Peyer's patch (tissue), 4 donors: ENCODE data around the gene PRELID1. TPM values are rescaled to one million over a fixed set of nuclear protein-coding genes. Genes with fewer than 3 reads are reported as not detected.

Experiments used
- DNase-seq, 3 donors: peaks; one replicate each; pipeline ENCODE4 v3.0.0-alpha.2; 2017 to 2019
- H3K27ac ChIP-seq, 4 donors: fragments of 200-600 bp; sonication (generic); one replicate each; pipeline ENCODE4 v1.5.1; 2016 to 2019
- H3K27me3 ChIP-seq, 2 donors: fragments of 200-600 bp; sonication (generic); one replicate each; pipeline ENCODE4 v1.5.1; 2019
- H3K36me3 ChIP-seq, 3 donors: fragments of 200-600 bp; sonication (generic); one replicate each; pipeline ENCODE4 v1.5.1; 2016 to 2019
- H3K4me1 ChIP-seq, 4 donors: fragments of 200-600 bp; sonication (generic); one replicate each; pipeline ENCODE4 v1.5.1; 2016 to 2019
- H3K4me3 ChIP-seq, 4 donors: fragments of 200-600 bp; sonication (generic); 1 replicate in 3 of 4; 2 replicates in 1 of 4; pipeline ENCODE4 v1.5.1; 2016 to 2019; ENCODE audit warnings: mild to moderate bottlenecking in 1 of 4
- H3K9me3 ChIP-seq, 4 donors: fragments of 200-600 bp; sonication (generic); one replicate each; pipeline ENCODE4 v1.5.1; 2016 to 2019; ENCODE audit warnings: mild to moderate bottlenecking in 1 of 4
- CTCF ChIP-seq, 6 experiments: fragments of 450-650 bp in 4 of 6; fragments of 200-600 bp in 2 of 6; sonication (generic) in 1 of 6; IDR thresholded peaks; one replicate each; pipeline ENCODE4 v1.5.1; 2017 to 2019; ENCODE audit warnings: antibody characterized with exemption in 6 of 6, mild to moderate bottlenecking in 3 of 6, moderate library complexity in 1 of 6
- POLR2A ChIP-seq, 2 donors: fragments of 450-650 bp; IDR thresholded peaks; one replicate each; pipeline ENCODE4 v1.5.1; 2017; ENCODE audit warnings: antibody characterized with exemption in 2 of 2, mild to moderate bottlenecking in 2 of 2, moderate library complexity in 2 of 2
- total RNA-seq, 4 donors: library from RNA; depleted of rRNA; stranded (reverse); fragments of >200 nt; gene quantifications; one replicate each; pipeline ENCODE4 v1.1.0, GENCODE V29; 2016

PRELID1 gene
- total RNA-seq, 4 donors from 2014 or later = 55.3 to 215 (median 132) TPM

GRCh38 chr5:177308740-177309139 lies 5.1 kb downstream of the PRELID1 start:
- TF ChIP-seq POLR2A (IDR thresholded peaks at IDR 0.05) (no peak), CTCF (IDR thresholded peaks at IDR 0.05) (no peak)
- no peak overlapping the region for H3K27ac ChIP-seq
- H3K27me3 ChIP-seq = no peaks in the 10 kb centered on the region
- H3K4me3 ChIP-seq = no peak overlapping the region
- peaks cover 0 to 25% (median 0%) of the 10 kb centered on the region in 3 donors for H3K36me3 ChIP-seq
- DNase-seq = no peak
- H3K9me3 ChIP-seq = no peaks in the 10 kb centered on the region
- peaks cover 6 to 48% (median 37%) of the 10 kb centered on the region in 4 donors for H3K4me1 ChIP-seq

DNA sequence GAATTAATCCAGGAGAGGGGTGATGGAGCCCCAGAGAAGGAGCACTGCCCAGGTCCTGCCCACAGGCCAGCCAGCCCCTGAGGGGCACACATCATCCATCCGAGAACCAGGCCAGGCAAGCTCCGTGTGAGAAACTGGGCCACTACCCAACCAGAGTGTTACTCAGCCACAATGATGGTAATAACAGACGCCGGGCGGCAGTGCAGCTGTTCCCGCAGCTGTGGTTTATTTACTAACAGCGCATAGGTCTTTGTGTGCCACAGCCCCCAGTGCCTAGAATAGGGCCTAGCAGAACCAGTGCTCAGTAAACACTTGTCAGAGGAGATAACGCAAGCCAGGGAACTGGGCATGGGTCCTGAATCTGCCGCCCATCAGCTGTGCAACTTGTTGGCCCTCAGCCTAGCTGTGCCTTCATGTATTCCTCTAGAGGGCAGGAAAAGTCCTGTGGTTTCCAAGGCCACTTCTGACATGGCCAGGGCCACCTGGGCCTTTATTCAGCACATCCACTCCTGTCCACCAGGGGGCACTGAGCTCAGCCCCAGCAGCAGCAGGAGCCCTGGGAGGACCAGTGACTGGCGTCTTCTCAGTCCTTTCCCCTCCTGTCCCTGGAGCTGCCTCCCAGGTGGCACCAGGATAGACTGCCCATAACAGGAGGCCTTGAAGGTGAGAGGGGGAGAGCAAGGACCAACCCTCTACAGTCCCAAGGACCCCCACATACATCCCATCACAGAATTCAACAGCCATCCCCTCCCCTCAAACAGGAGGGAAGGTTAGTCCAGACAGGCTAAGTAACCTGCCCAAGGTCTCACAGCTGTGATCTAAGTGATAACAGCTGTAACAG lies 6.0 kb downstream of the PRELID1 start:
- peak; percentile 53 to 87 (median 80) for DNase-seq
- Histone ChIP-seq H3K9me3 (no peaks in the 10 kb centered on the region), H3K27ac (peak overlapping the region in 2 of 4 donors; percentile 6 to 10), H3K4me3 (no peak overlapping the region), H3K36me3 (peaks cover 0 to 25% (median 0%) of the 10 kb centered on the region in 3 donors), H3K27me3 (no peaks in the 10 kb centered on the region), H3K4me1 (peaks cover 6 to 44% (median 35%) of the 10 kb centered on the region in 4 donors)
- TF ChIP-seq POLR2A (IDR thresholded peaks at IDR 0.05) (no peak), CTCF (IDR thresholded peaks at IDR 0.05) (peak; percentile 66 to 91 (median 84))

DNA sequence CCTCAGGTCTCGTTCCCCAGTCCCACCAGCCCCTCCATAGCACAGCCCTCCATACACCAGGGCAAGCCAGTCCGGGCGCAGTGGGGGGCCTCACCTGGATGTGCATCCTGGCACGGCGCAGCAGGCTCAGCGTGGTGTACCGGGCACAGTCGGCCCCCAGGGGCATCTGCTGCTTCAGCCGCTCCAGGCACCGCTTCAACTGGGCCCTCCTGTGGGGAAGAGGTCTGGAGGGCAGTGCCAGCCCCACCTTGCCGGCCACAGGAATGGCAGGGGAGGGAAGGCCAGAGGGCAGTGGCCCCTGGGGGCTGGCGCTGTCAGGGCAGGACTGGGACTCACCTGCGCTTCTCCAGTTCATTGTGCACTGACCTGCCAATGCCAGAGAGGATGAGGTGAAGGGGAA lies 6.7 kb downstream of the PRELID1 start:
- TF ChIP-seq POLR2A (IDR thresholded peaks at IDR 0.05) (no peak), CTCF (IDR thresholded peaks at IDR 0.05) (no peak)
- no peak overlapping the region for H3K4me3 ChIP-seq
- no peak for DNase-seq
- peaks cover 0 to 25% (median 0%) of the 10 kb centered on the region in 3 donors for H3K36me3 ChIP-seq
- H3K27ac ChIP-seq = peak overlapping the region in 2 of 4 donors; percentile 10 to 42
- H3K27me3 ChIP-seq = no peaks in the 10 kb centered on the region
- H3K4me1 ChIP-seq = peaks cover 6 to 41% (median 28%) of the 10 kb centered on the region in 4 donors
- no peaks in the 10 kb centered on the region for H3K9me3 ChIP-seq

- Histone ChIP-seq H3K4me3 (peak overlapping the region; percentile 36 to 63 (median 53)), H3K4me1 (peaks cover 6 to 41% (median 25%) of the 10 kb centered on the region in 4 donors), H3K36me3 (peaks cover 0 to 20% (median 0%) of the 10 kb centered on the region in 3 donors), H3K9me3 (no peaks in the 10 kb centered on the region), H3K27me3 (no peaks in the 10 kb centered on the region), H3K27ac (peak overlapping the region in 3 of 4 donors; percentile 10 to 60 (median 35))
- no peak for TF ChIP-seq CTCF (IDR thresholded peaks at IDR 0.05)
- no peak for TF ChIP-seq POLR2A (IDR thresholded peaks at IDR 0.05)
- DNase-seq = peak in 2 of 3 donors; percentile 69 to 77
These were observed 7.3 kb downstream of the PRELID1 start for GRCh38 chr5:177310757-177311391.

DNA sequence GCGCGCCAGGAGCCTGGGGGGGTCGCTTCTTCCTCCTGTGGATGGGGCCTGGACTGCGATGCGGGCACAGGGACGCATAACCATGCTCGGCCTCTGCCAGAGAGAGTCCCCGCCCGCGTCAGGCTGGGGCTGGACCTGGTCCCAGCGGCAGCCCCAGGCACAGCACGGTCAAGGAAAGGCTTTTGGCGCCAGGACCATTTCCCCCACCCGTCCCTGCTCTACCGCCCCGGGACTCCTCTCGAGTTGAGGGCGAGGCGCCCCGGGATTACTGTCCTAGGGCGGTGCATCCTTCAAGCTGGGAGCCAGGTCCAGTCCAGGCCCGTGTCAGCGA lies 7.8 kb downstream of the PRELID1 start:
- Histone ChIP-seq H3K27ac (peak overlapping the region in 3 of 4 donors; percentile 1 to 60 (median 35)), H3K27me3 (no peaks in the 10 kb centered on the region), H3K36me3 (peaks cover 0 to 15% (median 0%) of the 10 kb centered on the region in 3 donors), H3K4me1 (peaks cover 6 to 41% (median 24%) of the 10 kb centered on the region in 4 donors), H3K9me3 (no peaks in the 10 kb centered on the region), H3K4me3 (peak overlapping the region; percentile 36 to 63 (median 53))
- TF ChIP-seq POLR2A (IDR thresholded peaks at IDR 0.05) (no peak), CTCF (IDR thresholded peaks at IDR 0.05) (peak in 2 of 6 experiments; percentile 6)
- no peak for DNase-seq
